ENCODE results near the gene C1QA.

C1QA gene

GRCh38 chr1:22636353-22636752 lies at the start of gene C1QA:
C1QA (plus strand) TSS chr1:22636628; CDS start chr1:22637617, 989 bp downstream.
- TF ChIP-seq, protein P1, sequence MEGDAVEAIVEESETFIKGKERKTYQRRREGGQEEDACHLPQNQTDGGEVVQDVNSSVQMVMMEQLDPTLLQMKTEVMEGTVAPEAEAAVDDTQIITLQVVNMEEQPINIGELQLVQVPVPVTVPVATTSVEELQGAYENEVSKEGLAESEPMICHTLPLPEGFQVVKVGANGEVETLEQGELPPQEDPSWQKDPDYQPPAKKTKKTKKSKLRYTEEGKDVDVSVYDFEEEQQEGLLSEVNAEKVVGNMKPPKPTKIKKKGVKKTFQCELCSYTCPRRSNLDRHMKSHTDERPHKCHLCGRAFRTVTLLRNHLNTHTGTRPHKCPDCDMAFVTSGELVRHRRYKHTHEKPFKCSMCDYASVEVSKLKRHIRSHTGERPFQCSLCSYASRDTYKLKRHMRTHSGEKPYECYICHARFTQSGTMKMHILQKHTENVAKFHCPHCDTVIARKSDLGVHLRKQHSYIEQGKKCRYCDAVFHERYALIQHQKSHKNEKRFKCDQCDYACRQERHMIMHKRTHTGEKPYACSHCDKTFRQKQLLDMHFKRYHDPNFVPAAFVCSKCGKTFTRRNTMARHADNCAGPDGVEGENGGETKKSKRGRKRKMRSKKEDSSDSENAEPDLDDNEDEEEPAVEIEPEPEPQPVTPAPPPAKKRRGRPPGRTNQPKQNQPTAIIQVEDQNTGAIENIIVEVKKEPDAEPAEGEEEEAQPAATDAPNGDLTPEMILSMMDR (IDR thresholded peaks at IDR 0.05; ENCODE audit: low read depth, low read length): no peak
- no peak within 1 kb of the TSS for H3K4me3 ChIP-seq (ENCODE audit: low read depth, low read length)

GRCh38 chr1:22587247-22587646 lies 49.2 kb upstream of the C1QA start:
- H3K4me3 ChIP-seq (ENCODE audit: low read depth, low read length): no peak overlapping the region
- TF ChIP-seq, protein P1 (IDR thresholded peaks at IDR 0.05; ENCODE audit: low read depth, low read length): no peak

GRCh38 chr1:22588899-22589422 lies 47.5 kb upstream of the C1QA start:
- H3K4me3 ChIP-seq (ENCODE audit: low read depth, low read length): no peak overlapping the region
- TF ChIP-seq, protein P1 (IDR thresholded peaks at IDR 0.05; ENCODE audit: low read depth, low read length): no peak

- H3K4me3 ChIP-seq (ENCODE audit: low read depth, low read length): no peak overlapping the region
- TF ChIP-seq, protein P1 (IDR thresholded peaks at IDR 0.05; ENCODE audit: low read depth, low read length): no peak
These were observed 44.9 kb upstream of the C1QA start for GRCh38 chr1:22591576-22591975.

- TF ChIP-seq, protein P1 (IDR thresholded peaks at IDR 0.05; ENCODE audit: low read depth, low read length): no peak
- no peak overlapping the region for H3K4me3 ChIP-seq (ENCODE audit: low read depth, low read length)
These were observed 44.4 kb upstream of the C1QA start for GRCh38 chr1:22592051-22592450.

DNA sequence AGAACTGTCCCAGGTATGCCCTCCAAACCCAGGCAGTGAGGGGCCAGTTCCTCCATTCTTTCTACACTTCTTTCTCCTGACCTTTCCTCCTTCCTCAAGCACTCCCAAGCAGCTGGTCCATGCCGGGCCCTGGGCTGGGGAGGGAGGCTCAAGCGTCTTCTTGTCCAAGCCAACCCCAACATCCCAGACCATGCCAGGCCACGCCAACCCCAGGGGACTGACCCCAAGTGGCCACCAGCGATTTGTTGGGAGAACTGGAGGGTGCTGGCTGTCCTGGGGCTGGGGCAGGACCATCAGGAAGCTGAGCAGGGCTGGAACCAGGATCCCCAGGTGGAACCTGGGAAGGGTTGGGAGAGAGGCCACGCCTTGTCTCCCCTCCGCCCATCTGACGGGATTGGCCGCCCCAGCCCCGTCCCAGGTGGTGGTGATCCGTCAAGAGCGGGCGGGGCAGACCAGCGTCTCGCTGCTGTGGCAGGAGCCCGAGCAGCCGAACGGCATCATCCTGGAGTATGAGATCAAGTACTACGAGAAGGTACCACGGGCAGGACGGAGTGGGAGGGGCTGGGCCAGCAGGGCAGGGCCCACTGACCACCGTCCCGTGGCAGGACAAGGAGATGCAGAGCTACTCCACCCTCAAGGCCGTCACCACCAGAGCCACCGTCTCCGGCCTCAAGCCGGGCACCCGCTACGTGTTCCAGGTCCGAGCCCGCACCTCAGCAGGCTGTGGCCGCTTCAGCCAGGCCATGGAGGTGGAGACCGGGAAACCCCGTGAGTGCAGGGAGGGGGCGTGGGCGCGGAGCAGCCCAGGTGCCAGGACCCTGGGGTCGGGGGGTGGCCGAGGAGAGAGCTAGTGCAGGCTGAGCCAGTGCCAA lies 43.3 kb upstream of the C1QA start:
- no peak overlapping the region for H3K4me3 ChIP-seq (ENCODE audit: low read depth, low read length)
- TF ChIP-seq, protein P1 (IDR thresholded peaks at IDR 0.05; ENCODE audit: low read depth, low read length): no peak

- TF ChIP-seq, protein P1 (IDR thresholded peaks at IDR 0.05; ENCODE audit: low read depth, low read length): no peak
- no peak overlapping the region for H3K4me3 ChIP-seq (ENCODE audit: low read depth, low read length)
These were observed 42.0 kb upstream of the C1QA start for GRCh38 chr1:22594396-22594795.

Data from WI38 (cell line).